ENCODE results near the gene GJC2.
A peak's percentile ranks its signal among the peaks of the same experiment; 100 is the strongest.

The GJC2 gene

GRCh38 chr1:228134591-228134990 lies 15.1 kb upstream of the GJC2 start:
- Histone ChIP-seq H3K27ac (ENCODE audit: low read length) (no peak overlapping the region), H3K79me2 (ENCODE audit: insufficient read depth, low read length) (no peaks in the 10 kb centered on the region), H2AFZ (ENCODE audit: low read depth, low read length) (no peak overlapping the region), H3K4me2 (ENCODE audit: insufficient read depth, low read length) (no peak overlapping the region), H3K36me3 (ENCODE audit: insufficient read depth, low read length) (no peaks in the 10 kb centered on the region), H4K20me1 (ENCODE audit: insufficient read depth, low read length) (no peaks in the 10 kb centered on the region), H3K27me3 (ENCODE audit: insufficient read depth, low read length, poor library complexity) (peaks cover 16% of the 10 kb centered on the region), H3K9me3 (ENCODE audit: insufficient read depth, low read length, severe bottlenecking) (no peaks in the 10 kb centered on the region), H3K4me1 (ENCODE audit: insufficient read depth, low read length) (peaks cover 8% of the 10 kb centered on the region), H3K9ac (ENCODE audit: low read depth, low read length) (no peak overlapping the region), H3K4me3 (ENCODE audit: low read depth in 1 of 2, low read length in 2 of 2) (no peak overlapping the region)
- DNase-seq (no peak), ATAC-seq (ENCODE audit: insufficient read depth, low read depth) (no peak)
- no peak for TF ChIP-seq CTCF (IDR thresholded peaks at IDR 0.05; ENCODE audit: borderline replicate concordance, extremely low read depth, low read length, poor library complexity, severe bottlenecking)
- no peak for TF ChIP-seq EZH2 (IDR thresholded peaks at IDR 0.05; ENCODE audit: borderline replicate concordance, low read depth, low read length, severe bottlenecking)

- H4K20me1 ChIP-seq (ENCODE audit: insufficient read depth, low read length): peaks cover 17% of the 10 kb centered on the region
- no peak overlapping the region for H3K27ac ChIP-seq (ENCODE audit: low read length)
- H3K9ac ChIP-seq (ENCODE audit: low read depth, low read length): no peak overlapping the region
- H2AFZ ChIP-seq (ENCODE audit: low read depth, low read length): no peak overlapping the region
- DNase-seq: no peak
- ATAC-seq (ENCODE audit: insufficient read depth, low read depth): no peak
- TF ChIP-seq EZH2 (IDR thresholded peaks at IDR 0.05; ENCODE audit: borderline replicate concordance, low read depth, low read length, severe bottlenecking) (no peak), CTCF (IDR thresholded peaks at IDR 0.05; ENCODE audit: borderline replicate concordance, extremely low read depth, low read length, poor library complexity, severe bottlenecking) (no peak)
- H3K4me1 ChIP-seq (ENCODE audit: insufficient read depth, low read length): peaks cover 18% of the 10 kb centered on the region
- peaks cover 18% of the 10 kb centered on the region for H3K79me2 ChIP-seq (ENCODE audit: insufficient read depth, low read length)
- H3K9me3 ChIP-seq (ENCODE audit: insufficient read depth, low read length, severe bottlenecking): no peaks in the 10 kb centered on the region
- no peak overlapping the region for H3K4me3 ChIP-seq (ENCODE audit: low read depth in 1 of 2, low read length in 2 of 2)
- peaks cover 16% of the 10 kb centered on the region for H3K27me3 ChIP-seq (ENCODE audit: insufficient read depth, low read length, poor library complexity)
- H3K4me2 ChIP-seq (ENCODE audit: insufficient read depth, low read length): no peak overlapping the region
- peaks cover 17% of the 10 kb centered on the region; the same call in 1 of the 2 replicates for H3K36me3 ChIP-seq (ENCODE audit: insufficient read depth, low read length)
Observed at GRCh38 chr1:228136901-228137300, 12.8 kb upstream of the GJC2 start.

- ATAC-seq (ENCODE audit: insufficient read depth, low read depth): no peak
- peak overlapping the region; percentile 81 for H3K27ac ChIP-seq (ENCODE audit: low read length)
Observed at GRCh38 chr1:228139406-228139930, 10.3 kb upstream of the GJC2 start.

More at GRCh38 chr1:228139406-228139930, 10.3 kb upstream of the GJC2 start:
- Histone ChIP-seq H3K36me3 (ENCODE audit: insufficient read depth, low read length) (peaks cover 37% of the 10 kb centered on the region; the same call in 1 of the 2 replicates), H3K79me2 (ENCODE audit: insufficient read depth, low read length) (peaks cover 44% of the 10 kb centered on the region), H2AFZ (ENCODE audit: low read depth, low read length) (peak overlapping the region; percentile 83), H3K4me3 (ENCODE audit: low read depth in 1 of 2, low read length in 2 of 2) (peak overlapping the region; percentile 29 to 99), H3K9me3 (ENCODE audit: insufficient read depth, low read length, severe bottlenecking) (no peaks in the 10 kb centered on the region), H3K4me2 (ENCODE audit: insufficient read depth, low read length) (peak overlapping the region; percentile 95), H3K4me1 (ENCODE audit: insufficient read depth, low read length) (peaks cover 44% of the 10 kb centered on the region), H3K27me3 (ENCODE audit: insufficient read depth, low read length, poor library complexity) (peaks cover 16% of the 10 kb centered on the region), H4K20me1 (ENCODE audit: insufficient read depth, low read length) (peaks cover 42% of the 10 kb centered on the region), H3K9ac (ENCODE audit: low read depth, low read length) (peak overlapping the region; percentile 61)
- DNase-seq: no peak
- TF ChIP-seq CTCF (IDR thresholded peaks at IDR 0.05; ENCODE audit: borderline replicate concordance, extremely low read depth, low read length, poor library complexity, severe bottlenecking) (no peak), EZH2 (IDR thresholded peaks at IDR 0.05; ENCODE audit: borderline replicate concordance, low read depth, low read length, severe bottlenecking) (no peak)

All from DND-41 (cell line).